HepG2 (cell line): Measurements from ENCODE around the gene CASP6.

ENCODE experiments used
- JUNB ChIP-seq: sonication (generic); formaldehyde crosslinking; IDR thresholded peaks from 2 replicates; pipeline ENCODE4 v1.8.0; 2022; ENCODE audit warnings: missing genetic modification reagents, mild to moderate bottlenecking, borderline replicate concordance
- POLR2A ChIP-seq, 2 experiments: IDR thresholded peaks; 2 replicates each; pipeline ENCODE4 v1.6.1; 2011; ENCODE audit warnings: low read depth in 2 of 2, low read length in 2 of 2, mild to moderate bottlenecking in 1 of 2, moderate library complexity in 1 of 2; ENCODE audit not compliant: insufficient read depth in 1 of 2
- TF ChIP-seq, protein P1 (sequence below): sonication (generic); formaldehyde crosslinking; IDR thresholded peaks from 2 replicates; pipeline ENCODE4 v1.4.0; 2020; ENCODE audit warnings: missing genetic modification reagents

DNA sequence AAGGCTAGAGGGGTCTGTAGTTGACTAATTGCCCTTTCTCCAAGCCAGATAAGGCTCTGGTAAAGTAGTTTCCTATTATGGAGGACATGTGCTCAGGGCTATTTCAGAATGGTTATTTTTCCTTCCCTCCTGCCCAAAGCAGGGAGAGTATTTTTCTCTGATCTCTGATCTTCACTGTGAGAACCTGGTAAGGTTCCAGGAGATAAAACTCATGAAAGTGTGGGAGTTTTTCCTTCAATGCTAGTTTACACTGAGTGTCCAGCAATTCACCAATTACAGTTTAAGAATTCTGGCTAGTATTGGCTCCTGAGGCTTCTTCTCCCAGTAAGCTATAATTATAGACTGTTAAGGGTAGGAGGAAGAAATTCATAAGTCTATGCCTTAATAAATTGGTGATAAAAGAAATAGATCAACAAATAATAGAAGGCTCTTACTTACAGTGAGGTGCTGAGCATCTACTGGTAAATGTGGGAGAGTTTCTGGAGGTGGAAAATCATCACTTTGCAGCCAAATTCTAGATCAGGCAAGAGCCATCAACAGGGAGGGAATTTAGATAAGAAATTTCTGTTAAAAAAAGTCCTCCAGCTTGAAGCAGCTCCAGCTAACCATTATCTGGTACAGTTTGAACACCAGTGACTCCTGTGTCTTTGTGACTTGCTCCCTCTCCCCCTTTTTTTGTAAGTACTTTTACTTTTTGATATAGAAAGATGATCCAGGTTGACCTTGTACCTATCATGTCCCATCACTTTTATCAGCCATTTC lies 30.9 kb downstream of the CASP6 start:
- TF ChIP-seq, protein P1, sequence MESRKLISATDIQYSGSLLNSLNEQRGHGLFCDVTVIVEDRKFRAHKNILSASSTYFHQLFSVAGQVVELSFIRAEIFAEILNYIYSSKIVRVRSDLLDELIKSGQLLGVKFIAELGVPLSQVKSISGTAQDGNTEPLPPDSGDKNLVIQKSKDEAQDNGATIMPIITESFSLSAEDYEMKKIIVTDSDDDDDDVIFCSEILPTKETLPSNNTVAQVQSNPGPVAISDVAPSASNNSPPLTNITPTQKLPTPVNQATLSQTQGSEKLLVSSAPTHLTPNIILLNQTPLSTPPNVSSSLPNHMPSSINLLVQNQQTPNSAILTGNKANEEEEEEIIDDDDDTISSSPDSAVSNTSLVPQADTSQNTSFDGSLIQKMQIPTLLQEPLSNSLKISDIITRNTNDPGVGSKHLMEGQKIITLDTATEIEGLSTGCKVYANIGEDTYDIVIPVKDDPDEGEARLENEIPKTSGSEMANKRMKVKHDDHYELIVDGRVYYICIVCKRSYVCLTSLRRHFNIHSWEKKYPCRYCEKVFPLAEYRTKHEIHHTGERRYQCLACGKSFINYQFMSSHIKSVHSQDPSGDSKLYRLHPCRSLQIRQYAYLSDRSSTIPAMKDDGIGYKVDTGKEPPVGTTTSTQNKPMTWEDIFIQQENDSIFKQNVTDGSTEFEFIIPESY (CRISPR knock-in tag): no peak
- TF ChIP-seq JUNB (CRISPR knock-in tag): no peak
- TF ChIP-seq POLR2A (IDR thresholded peaks at IDR 0.05; ENCODE audit: insufficient read depth in 1 of 2, low read depth in 2 of 2, low read length in 2 of 2): no peak
